ENCODE data around the gene SPAG9. TPM values are rescaled to one million over a fixed set of nuclear protein-coding genes. Genes with fewer than 3 reads are reported as not detected.
"Not testable (repeated sequence)": the region's sequence is repeated elsewhere in the genome, so short reads cannot be mapped to it uniquely, and the experiment has no call there.

The SPAG9 gene
- total and polyA plus RNA-seq, 8 donors: 105 to 147 (median 116) TPM

DNA sequence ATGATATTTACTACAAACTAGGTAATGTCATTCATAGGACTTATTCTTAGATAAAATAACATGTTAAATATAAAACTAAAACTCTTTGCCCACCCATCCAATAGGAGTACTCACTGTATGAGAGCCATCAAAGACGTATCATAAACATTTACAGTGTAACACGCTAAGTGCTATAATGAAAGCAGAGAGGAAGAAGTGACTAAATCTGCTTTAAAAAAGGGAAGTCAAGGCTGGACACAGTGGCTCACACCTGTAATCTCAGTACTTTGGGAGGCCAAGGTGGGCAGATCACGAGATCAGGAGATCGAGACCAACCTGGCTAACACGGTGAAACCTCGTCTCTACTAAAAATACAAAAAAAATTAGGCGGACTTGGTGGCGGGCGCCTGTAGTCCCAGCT is 32.4 kb downstream of the SPAG9 start:
- peaks cover 0 to 71% of the 10 kb centered on the region in 2 donors for H3K4me1 ChIP-seq
- no peaks in the 10 kb centered on the region for H3K36me3 ChIP-seq
- DNase-seq (no peak), ATAC-seq (no peak)
- no peaks in the 10 kb centered on the region for H3K9me3 ChIP-seq
- TF ChIP-seq, protein P1, sequence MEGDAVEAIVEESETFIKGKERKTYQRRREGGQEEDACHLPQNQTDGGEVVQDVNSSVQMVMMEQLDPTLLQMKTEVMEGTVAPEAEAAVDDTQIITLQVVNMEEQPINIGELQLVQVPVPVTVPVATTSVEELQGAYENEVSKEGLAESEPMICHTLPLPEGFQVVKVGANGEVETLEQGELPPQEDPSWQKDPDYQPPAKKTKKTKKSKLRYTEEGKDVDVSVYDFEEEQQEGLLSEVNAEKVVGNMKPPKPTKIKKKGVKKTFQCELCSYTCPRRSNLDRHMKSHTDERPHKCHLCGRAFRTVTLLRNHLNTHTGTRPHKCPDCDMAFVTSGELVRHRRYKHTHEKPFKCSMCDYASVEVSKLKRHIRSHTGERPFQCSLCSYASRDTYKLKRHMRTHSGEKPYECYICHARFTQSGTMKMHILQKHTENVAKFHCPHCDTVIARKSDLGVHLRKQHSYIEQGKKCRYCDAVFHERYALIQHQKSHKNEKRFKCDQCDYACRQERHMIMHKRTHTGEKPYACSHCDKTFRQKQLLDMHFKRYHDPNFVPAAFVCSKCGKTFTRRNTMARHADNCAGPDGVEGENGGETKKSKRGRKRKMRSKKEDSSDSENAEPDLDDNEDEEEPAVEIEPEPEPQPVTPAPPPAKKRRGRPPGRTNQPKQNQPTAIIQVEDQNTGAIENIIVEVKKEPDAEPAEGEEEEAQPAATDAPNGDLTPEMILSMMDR (IDR thresholded peaks at IDR 0.05): no peak
- intact Hi-C loops (cut with DNase I): no loop called here
- H3K27me3 ChIP-seq: no peaks in the 10 kb centered on the region
- peak overlapping the region in 1 of 2 donors; percentile 81 for H3K27ac ChIP-seq
- H3K4me3 ChIP-seq: no peak overlapping the region

DNA sequence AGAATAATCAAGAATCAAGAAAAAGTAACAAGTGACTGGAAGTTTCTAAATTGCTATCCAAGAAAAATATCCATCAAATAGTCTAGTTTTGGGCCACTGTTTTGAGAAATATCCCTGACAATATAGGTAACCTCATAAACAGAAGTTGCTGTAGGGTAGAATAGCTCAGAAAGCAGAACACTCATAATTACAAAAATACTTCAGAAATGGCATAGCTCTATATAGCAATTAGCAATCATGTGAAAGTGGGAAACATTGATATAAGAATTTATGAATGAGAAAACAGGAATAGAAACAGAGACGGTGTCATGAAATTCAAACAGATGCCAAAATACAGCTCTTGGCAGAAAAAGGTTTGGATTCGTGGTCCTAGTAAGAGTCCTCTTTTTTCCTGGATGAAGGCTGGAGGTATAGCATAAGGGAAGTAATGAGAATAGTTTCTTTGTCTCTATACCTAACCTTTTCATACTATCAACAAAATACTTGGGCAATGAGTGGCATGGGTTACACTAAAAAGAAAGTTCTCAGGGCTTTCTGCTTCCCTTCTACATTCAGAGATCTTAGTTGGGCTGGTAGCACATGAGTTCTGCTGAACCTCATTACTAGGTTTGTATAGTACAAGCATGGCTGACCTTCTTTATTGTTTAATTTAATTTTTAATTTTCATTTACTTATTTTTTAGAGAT is 33.5 kb downstream of the SPAG9 start:
- ATAC-seq (no peak), DNase-seq (no peak)
- no peaks in the 10 kb centered on the region for H3K36me3 ChIP-seq
- no peaks in the 10 kb centered on the region for H3K9me3 ChIP-seq
- intact Hi-C loops (cut with DNase I): no loop called here
- H3K4me1 ChIP-seq: peaks cover 0 to 62% of the 10 kb centered on the region in 2 donors
- TF ChIP-seq, protein P1 (IDR thresholded peaks at IDR 0.05): no peak
- no peak overlapping the region for H3K4me3 ChIP-seq
- H3K27me3 ChIP-seq: no peaks in the 10 kb centered on the region
- peak overlapping the region in 1 of 2 donors; percentile 81 for H3K27ac ChIP-seq

DNA sequence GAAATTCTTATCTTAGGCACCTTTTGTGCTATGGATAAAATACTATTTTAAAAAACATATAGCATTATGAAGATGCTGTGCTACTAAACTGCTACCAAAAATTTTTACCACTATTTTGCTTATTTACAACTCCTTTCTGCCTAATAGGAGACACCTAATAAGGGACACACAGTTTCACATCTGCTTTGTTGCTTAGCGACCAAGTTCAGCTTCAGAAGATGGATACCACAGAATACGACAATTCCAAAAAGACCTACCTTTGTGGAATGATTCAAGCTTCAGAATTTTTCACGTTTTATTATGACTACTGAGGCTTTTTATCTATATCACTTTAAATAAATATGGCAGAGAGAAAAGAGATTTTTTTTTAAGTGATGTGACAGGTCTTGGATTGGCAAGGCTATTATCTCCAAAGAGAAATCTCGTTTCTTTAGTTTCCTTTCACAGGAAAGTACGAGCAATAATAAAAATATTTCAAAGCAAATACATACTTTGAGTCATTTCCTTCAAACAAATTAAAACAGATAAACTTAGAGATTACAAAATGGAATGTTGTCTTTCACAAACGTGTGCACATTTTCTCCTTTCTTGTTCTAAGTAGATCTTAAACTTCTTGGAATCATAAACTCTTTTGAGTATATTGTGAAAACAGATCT is 35.4 kb downstream of the SPAG9 start:
- H3K36me3 ChIP-seq: no peaks in the 10 kb centered on the region
- H3K27ac ChIP-seq: peak overlapping the region; percentile 5 to 42
- TF ChIP-seq, protein P1 (IDR thresholded peaks at IDR 0.05): no peak
- no peaks in the 10 kb centered on the region for H3K27me3 ChIP-seq
- ATAC-seq (no peak), DNase-seq (no peak)
- no peak overlapping the region for H3K4me3 ChIP-seq
- intact Hi-C loops (cut with DNase I): no loop called here
- peaks cover 0 to 59% of the 10 kb centered on the region in 2 donors for H3K4me1 ChIP-seq
- H3K9me3 ChIP-seq: no peaks in the 10 kb centered on the region

DNA sequence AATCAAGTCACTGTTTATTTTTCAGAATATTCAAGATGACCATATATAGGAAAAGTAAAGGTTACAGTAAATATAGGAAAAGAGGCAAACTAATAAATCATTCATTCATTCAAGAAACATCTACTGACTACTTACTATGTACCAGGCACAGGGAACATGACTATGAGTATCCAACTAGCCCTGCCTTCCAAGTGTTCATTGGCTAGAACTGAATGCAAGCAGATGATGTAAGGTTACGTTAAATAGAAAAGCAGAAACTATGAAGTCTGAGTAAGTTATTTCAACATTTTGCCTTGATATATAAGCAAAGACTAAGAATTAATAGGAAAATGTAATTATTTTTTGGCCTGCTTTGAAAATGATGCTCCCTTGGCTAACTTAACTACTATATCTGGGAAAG is 36.7 kb downstream of the SPAG9 start:
- Histone ChIP-seq H3K27me3 (no peaks in the 10 kb centered on the region), H3K27ac (no peak overlapping the region), H3K4me1 (peaks cover 0 to 59% of the 10 kb centered on the region in 2 donors), H3K36me3 (peaks cover 0 to 5% of the 10 kb centered on the region in 2 donors), H3K9me3 (no peaks in the 10 kb centered on the region), H3K4me3 (no peak overlapping the region)
- ATAC-seq: no peak
- DNase-seq: no peak
- TF ChIP-seq, protein P1 (IDR thresholded peaks at IDR 0.05): no peak
- intact Hi-C loops (cut with DNase I): no loop called here

DNA sequence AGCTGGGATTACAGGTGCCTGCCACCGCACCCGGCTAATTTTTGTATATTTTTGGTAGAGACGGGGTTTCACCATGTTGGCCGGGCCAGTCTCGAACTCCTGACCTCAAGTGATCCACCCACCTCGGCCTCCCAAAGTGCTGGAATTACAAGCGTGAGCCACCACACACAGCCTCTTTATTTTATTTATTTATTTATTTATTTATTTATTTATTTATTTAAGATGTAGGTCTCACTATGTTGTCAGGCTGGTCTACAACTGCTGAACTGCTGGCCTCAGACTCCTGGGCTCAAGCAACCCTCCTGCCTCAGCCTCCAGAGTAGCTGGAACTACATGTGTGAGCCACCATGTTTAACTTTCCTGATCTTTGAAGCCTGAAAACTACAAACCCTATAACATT is 37.3 kb downstream of the SPAG9 start:
- H3K27ac ChIP-seq; H3K9me3 ChIP-seq; intact Hi-C loops (cut with DNase I); ATAC-seq; H3K4me3 ChIP-seq; H3K27me3 ChIP-seq; DNase-seq: not testable (repeated sequence)
- Histone ChIP-seq H3K4me1 (peaks cover 0 to 61% of the 10 kb centered on the region in 2 donors), H3K36me3 (peaks cover 0 to 11% of the 10 kb centered on the region in 2 donors)
